ENCODE data around the gene ADCY9.

- TF ChIP-seq CTCF (IDR thresholded peaks at IDR 0.05; ENCODE audit: insufficient read depth, low read length, poor library complexity, severe bottlenecking) (no peak), EZH2phosphoT487 (conservative IDR thresholded peaks at IDR 0.05; ENCODE audit: low read length) (no peak)
Observed at GRCh38 chr16:4120176-4120575, 3.9 kb upstream of the ADCY9 start.

Measured in SU-DHL-6 (cell line).